HFFc6 (cell line): ENCODE results near the gene HADHA. TPM values are rescaled to one million over a fixed set of nuclear protein-coding genes. Genes with fewer than 3 reads are reported as not detected.

ENCODE experiments used
- DNase-seq: peaks from one replicate; pipeline ENCODE4 v3.0.0-alpha.2; 2018
- H3K27ac Mint-ChIP-seq: 2 replicates; pipeline ENCODE4 v1.8.0; 2020; ENCODE audit warnings: mild to moderate bottlenecking, mixed read lengths
- H3K27me3 Mint-ChIP-seq: 2 replicates; pipeline ENCODE4 v1.8.0; 2021; ENCODE audit warnings: mild to moderate bottlenecking, moderate library complexity, mixed read lengths; ENCODE audit not compliant: insufficient read depth
- H3K36me3 Mint-ChIP-seq: 2 replicates; pipeline ENCODE4 v1.8.0; 2021; ENCODE audit warnings: low read depth, mixed read lengths
- H3K4me1 Mint-ChIP-seq: 2 replicates; pipeline ENCODE4 v1.8.0; 2020; ENCODE audit warnings: low read depth, mixed read lengths
- H3K4me3 Mint-ChIP-seq: 2 replicates; pipeline ENCODE4 v1.8.0; 2020; ENCODE audit warnings: mild to moderate bottlenecking, moderate library complexity, mixed read lengths
- H3K9me3 Mint-ChIP-seq: 2 replicates; pipeline ENCODE4 v1.8.0; 2020; ENCODE audit warnings: mild to moderate bottlenecking, mixed read lengths
- CTCF ChIP-seq: fragments of 200-600 bp; sonication (generic); IDR thresholded peaks from 2 replicates; pipeline ENCODE4 v1.5.0; 2021; ENCODE audit warnings: antibody characterized with exemption, mild to moderate bottlenecking
- total RNA-seq, 6 experiments: library from RNA; stranded (reverse); fragmentation: NEBNext Ultra II Directional; extraction: Animal tissue kit (Norgen Biotek cat#: 25700); gene quantifications; 2 replicates in 1 of 6; 3 replicates in 5 of 6; pipeline ENCODE4 v1.2.3, GENCODE V29; 2021

The HADHA gene
- total RNA-seq, 6 experiments from 2014 or later: 127 to 138 (median 133) TPM

- no peak for TF ChIP-seq CTCF
- Mint-ChIP-seq H3K27ac (peak overlapping the region; percentile 99), H3K4me3 (peak overlapping the region; percentile 99), H3K9me3 (no peaks in the 10 kb centered on the region), H3K36me3 (no peaks in the 10 kb centered on the region), H3K4me1 (peaks cover 48% of the 10 kb centered on the region), H3K27me3 (no peaks in the 10 kb centered on the region)
- DNase-seq: peak; percentile 16
These were observed 850 bp upstream of the HADHA start for GRCh38 chr2:26245231-26245732.

DNA sequence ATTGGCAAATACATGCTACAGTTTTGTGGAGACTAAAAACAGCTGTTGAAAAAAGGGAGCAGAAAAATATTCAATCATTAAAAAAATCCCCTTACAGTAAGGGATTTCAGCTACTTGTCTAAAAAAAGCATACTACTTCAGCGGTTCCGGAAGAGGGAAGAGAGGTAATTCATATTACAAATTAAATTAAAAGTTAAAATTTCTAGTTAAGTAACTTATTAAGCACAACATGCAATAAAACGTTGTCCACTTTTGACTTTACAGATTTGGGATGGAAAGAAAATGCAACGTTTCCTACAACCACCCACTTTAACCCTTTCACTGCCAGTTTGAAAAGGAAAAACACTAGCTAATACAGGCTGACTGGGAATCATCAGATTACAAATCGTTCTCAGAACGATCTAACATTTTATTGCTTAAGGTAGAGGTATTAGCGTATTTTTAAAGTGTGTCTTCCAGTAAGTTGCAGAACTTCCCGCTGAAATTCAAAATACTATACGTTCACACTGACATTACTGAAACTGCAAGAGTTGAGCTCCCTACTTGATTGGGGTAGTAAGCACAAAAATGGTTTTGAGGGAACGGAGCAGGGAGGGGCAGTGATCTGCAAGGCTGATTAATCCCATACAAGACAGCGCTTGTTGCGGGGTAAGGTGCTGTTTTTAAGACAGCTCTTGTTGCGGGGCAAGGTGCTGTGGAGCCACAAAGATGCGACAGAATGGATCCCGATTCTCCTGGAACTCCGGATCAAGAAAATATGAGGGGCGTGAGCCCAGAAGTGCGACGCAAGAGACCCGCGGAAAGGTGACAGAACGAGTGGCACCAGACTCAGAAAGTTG, 743 bp downstream of the HADHA start:
- DNase-seq: peak; percentile 9
- Mint-ChIP-seq H3K9me3 (no peaks in the 10 kb centered on the region), H3K4me1 (peaks cover 60% of the 10 kb centered on the region), H3K36me3 (no peaks in the 10 kb centered on the region), H3K27me3 (no peaks in the 10 kb centered on the region), H3K27ac (peak overlapping the region; percentile 99), H3K4me3 (peak overlapping the region; percentile 99)
- TF ChIP-seq CTCF: no peak

- H3K27ac Mint-ChIP-seq: no peak overlapping the region
- TF ChIP-seq CTCF: no peak
These were observed 2.5 kb downstream of the HADHA start for GRCh38 chr2:26241928-26242436.

GRCh38 chr2:26238311-26238958, 6.0 kb downstream of the HADHA start:
- no peak for TF ChIP-seq CTCF
- DNase-seq: no peak
- Mint-ChIP-seq H3K4me3 (no peak overlapping the region), H3K9me3 (no peaks in the 10 kb centered on the region), H3K36me3 (peaks cover 7% of the 10 kb centered on the region; the same call in 1 of the 2 replicates), H3K4me1 (peaks cover 51% of the 10 kb centered on the region), H3K27ac (no peak overlapping the region), H3K27me3 (no peaks in the 10 kb centered on the region; the same call in 1 of the 2 replicates)

More at GRCh38 chr2:26241928-26242436, 2.5 kb downstream of the HADHA start:
- H3K9me3 Mint-ChIP-seq: no peaks in the 10 kb centered on the region
- DNase-seq: no peak
- no peaks in the 10 kb centered on the region; the same call in 1 of the 2 replicates for H3K27me3 Mint-ChIP-seq
- peak overlapping the region; percentile 50; the same call in 1 of the 2 replicates for H3K4me3 Mint-ChIP-seq
- H3K4me1 Mint-ChIP-seq: peaks cover 65% of the 10 kb centered on the region
- no peaks in the 10 kb centered on the region for H3K36me3 Mint-ChIP-seq

- peaks cover 46% of the 10 kb centered on the region for H3K4me1 Mint-ChIP-seq
- no peak overlapping the region for H3K27ac Mint-ChIP-seq
- H3K36me3 Mint-ChIP-seq: peaks cover 7% of the 10 kb centered on the region; the same call in 1 of the 2 replicates
- DNase-seq: no peak
- no peak overlapping the region for H3K4me3 Mint-ChIP-seq
- no peak for TF ChIP-seq CTCF
- no peaks in the 10 kb centered on the region for H3K9me3 Mint-ChIP-seq
- no peaks in the 10 kb centered on the region; the same call in 1 of the 2 replicates for H3K27me3 Mint-ChIP-seq
These were observed 6.6 kb downstream of the HADHA start for GRCh38 chr2:26237868-26238267.
